Breast epithelium (tissue), 4 donors: Measurements from ENCODE around the gene NBAS. TPM values are rescaled to one million over a fixed set of nuclear protein-coding genes. Genes with fewer than 3 reads are reported as not detected.
"Not testable (repeated sequence)": the region's sequence is repeated elsewhere in the genome, so short reads cannot be mapped to it uniquely, and the experiment has no call there.

ENCODE experiments used
- DNase-seq, 2 donors: peaks; one replicate each; pipeline ENCODE4 v3.0.0-alpha.2; 2019; ENCODE audit warnings: low spot score in 2 of 2
- H3K27ac ChIP-seq, 2 donors: fragments of 200-600 bp; sonication (generic) in 1 of 2; one replicate each; pipeline ENCODE4 v1.5.1; 2016 to 2019; ENCODE audit warnings: mild to moderate bottlenecking in 1 of 2
- H3K27me3 ChIP-seq, 2 donors: fragments of 200-600 bp; sonication (generic) in 1 of 2; one replicate each; pipeline versions ENCODE4 v1.5.1 to v1.6.0; 2017 to 2019; ENCODE audit warnings: control low read depth in 1 of 2, mild to moderate bottlenecking in 1 of 2
- H3K36me3 ChIP-seq: fragments of 200-600 bp; one replicate; pipeline ENCODE4 v1.5.1; 2019
- H3K4me1 ChIP-seq, 2 donors: fragments of 200-600 bp; sonication (generic); one replicate each; pipeline ENCODE4 v1.5.1; 2016 to 2019; ENCODE audit warnings: control low read depth in 1 of 2
- H3K4me3 ChIP-seq, 3 donors: fragments of 200-600 bp; sonication (generic); 1 replicate in 2 of 3; 2 replicates in 1 of 3; pipeline ENCODE4 v1.5.1; 2016 to 2019; ENCODE audit warnings: mild to moderate bottlenecking in 3 of 3, moderate library complexity in 2 of 3
- H3K9me3 ChIP-seq, 2 donors: fragments of 200-600 bp; sonication (generic) in 1 of 2; one replicate each; pipeline ENCODE4 v1.5.1; 2016 to 2019; ENCODE audit warnings: control low read depth in 1 of 2
- POLR2A ChIP-seq: fragments of 450-650 bp; IDR thresholded peaks from one replicate; pipeline ENCODE4 v1.6.1; 2016; ENCODE audit warnings: antibody characterized with exemption, mild to moderate bottlenecking, moderate library complexity
- POLR2AphosphoS5 ChIP-seq, 3 donors: sonication (generic); formaldehyde crosslinking; IDR thresholded peaks; one replicate each; pipeline ENCODE4 v1.6.1; 2017; ENCODE audit warnings: antibody characterized with exemption in 3 of 3
- intact Hi-C: fragments of 100-400 bp; cut with DNase I; formaldehyde crosslinking; loops from one replicate; pipeline ENCODE4 v1.15.1; 2023; ENCODE audit warnings: low total_unique reads
- total RNA-seq, 3 donors: library from RNA; depleted of rRNA; stranded (reverse); fragments of >200 nt; gene quantifications; one replicate each; pipeline ENCODE4 v1.1.0, GENCODE V29; 2016
- TF ChIP-seq, protein P1 (sequence below), 3 donors: fragments of 450-650 bp; IDR thresholded peaks; one replicate each; pipeline ENCODE4 v1.5.1; 2016 to 2017; ENCODE audit warnings: antibody characterized with exemption in 3 of 3, mild to moderate bottlenecking in 3 of 3, moderate library complexity in 3 of 3

Gene NBAS
- total RNA-seq, 3 donors from 2014 or later, result 44.9 to 59.1 (median 45.1) TPM

DNA sequence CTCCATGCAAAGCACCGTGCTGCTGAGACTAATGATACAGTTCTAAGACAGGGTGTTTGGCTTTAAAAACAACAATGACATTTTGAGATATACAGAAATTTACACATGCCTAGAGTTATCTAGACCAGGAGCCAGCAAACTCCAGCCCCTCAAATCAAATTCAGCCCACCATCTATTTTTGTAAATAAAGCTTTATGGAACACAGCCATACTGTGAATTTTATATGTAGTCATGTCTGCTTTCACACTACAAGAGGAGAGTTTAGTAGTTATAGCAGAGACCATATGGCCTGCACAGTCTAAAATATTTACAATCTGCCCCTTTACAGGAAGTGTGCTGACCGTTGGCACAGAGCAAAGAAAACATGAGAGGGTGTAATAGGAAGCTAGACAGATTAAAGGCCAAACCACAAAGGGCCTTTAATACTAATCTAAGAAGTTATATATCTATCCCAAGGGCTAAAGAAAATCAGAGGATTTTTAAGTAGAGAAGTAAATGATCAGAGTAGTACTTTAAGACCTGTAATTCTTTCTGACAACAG, 39.4 kb downstream of the NBAS start:
- Histone ChIP-seq H3K27ac (no peak overlapping the region), H3K27me3 (no peaks in the 10 kb centered on the region), H3K4me1 (no peaks in the 10 kb centered on the region), H3K36me3 (no peaks in the 10 kb centered on the region), H3K4me3 (no peak overlapping the region), H3K9me3 (no peaks in the 10 kb centered on the region)
- TF ChIP-seq, protein P1, sequence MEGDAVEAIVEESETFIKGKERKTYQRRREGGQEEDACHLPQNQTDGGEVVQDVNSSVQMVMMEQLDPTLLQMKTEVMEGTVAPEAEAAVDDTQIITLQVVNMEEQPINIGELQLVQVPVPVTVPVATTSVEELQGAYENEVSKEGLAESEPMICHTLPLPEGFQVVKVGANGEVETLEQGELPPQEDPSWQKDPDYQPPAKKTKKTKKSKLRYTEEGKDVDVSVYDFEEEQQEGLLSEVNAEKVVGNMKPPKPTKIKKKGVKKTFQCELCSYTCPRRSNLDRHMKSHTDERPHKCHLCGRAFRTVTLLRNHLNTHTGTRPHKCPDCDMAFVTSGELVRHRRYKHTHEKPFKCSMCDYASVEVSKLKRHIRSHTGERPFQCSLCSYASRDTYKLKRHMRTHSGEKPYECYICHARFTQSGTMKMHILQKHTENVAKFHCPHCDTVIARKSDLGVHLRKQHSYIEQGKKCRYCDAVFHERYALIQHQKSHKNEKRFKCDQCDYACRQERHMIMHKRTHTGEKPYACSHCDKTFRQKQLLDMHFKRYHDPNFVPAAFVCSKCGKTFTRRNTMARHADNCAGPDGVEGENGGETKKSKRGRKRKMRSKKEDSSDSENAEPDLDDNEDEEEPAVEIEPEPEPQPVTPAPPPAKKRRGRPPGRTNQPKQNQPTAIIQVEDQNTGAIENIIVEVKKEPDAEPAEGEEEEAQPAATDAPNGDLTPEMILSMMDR (IDR thresholded peaks at IDR 0.05), result no peak
- TF ChIP-seq POLR2A (no peak), POLR2AphosphoS5 (IDR thresholded peaks at IDR 0.05) (no peak)
- intact Hi-C loops, result no loop called here
- DNase-seq, result no peak

DNA sequence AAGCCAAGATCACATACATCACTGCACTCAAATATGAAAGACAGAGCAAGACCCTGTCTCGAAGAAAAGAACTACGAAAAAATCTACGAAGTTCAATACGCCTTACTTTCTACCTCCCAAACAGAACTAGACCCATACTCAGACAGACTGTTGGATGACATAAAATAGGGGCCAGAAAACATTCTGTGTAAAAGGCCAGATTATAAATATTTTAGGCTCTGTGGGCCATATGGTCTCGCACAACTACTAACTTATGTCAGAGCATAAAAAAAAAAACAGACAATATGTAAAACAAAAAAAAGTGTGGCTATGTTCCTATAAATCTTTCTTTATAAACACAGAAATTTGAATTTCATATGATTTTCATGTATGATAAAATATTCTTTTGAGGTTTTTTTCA, 40.8 kb downstream of the NBAS start:
- Histone ChIP-seq H3K4me3 (no peak overlapping the region), H3K9me3 (no peaks in the 10 kb centered on the region), H3K36me3 (no peaks in the 10 kb centered on the region), H3K4me1 (no peaks in the 10 kb centered on the region), H3K27ac (no peak overlapping the region), H3K27me3 (no peaks in the 10 kb centered on the region)
- TF ChIP-seq POLR2AphosphoS5 (IDR thresholded peaks at IDR 0.05) (no peak), POLR2A (no peak)
- TF ChIP-seq, protein P1 (IDR thresholded peaks at IDR 0.05), result no peak
- DNase-seq, result no peak
- intact Hi-C loops, result no loop called here

DNA sequence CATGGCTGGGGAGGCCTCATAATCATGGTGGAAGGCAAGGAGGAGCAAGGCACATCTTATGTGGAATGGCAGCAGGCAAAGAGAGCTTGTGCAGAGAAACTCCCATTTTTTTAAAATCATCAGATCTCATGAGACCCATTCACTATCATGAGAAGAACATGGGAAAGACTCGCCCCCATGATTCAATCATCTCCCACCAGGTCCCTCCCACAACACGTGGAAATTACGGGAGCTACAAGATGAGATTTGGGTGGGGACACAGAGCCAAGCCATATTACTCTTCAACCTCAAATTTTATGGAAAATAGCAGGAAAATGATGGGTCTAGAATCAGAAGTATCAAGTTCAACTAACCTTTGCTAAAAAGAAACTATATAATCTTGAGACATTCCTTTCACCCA, 42.4 kb downstream of the NBAS start:
- H3K9me3 ChIP-seq, result not testable (repeated sequence)

DNA sequence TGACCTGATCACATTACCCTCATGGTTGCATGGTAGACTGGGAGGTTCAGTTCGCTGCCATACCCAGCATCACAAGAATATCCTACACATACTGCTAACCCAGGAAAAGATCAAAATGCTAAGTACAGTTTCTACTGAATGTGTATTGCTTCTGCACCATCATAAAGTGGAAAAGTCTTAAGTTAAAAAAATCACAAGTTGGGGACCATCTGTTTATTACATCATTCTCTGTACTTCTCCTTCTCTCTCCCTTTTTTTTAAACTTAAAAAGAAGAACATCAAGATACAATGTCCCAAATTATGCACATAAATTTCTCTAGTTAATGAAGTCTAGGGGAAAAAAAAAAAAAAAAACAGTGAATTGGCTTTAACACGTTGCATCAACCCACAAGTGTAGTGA, 43.3 kb downstream of the NBAS start:
- no peaks in the 10 kb centered on the region for H3K9me3 ChIP-seq
- H3K36me3 ChIP-seq, result no peaks in the 10 kb centered on the region
- DNase-seq, result no peak
- H3K27ac ChIP-seq, result no peak overlapping the region
- H3K27me3 ChIP-seq, result no peaks in the 10 kb centered on the region
- TF ChIP-seq POLR2AphosphoS5 (IDR thresholded peaks at IDR 0.05) (no peak), POLR2A (no peak)
- TF ChIP-seq, protein P1 (IDR thresholded peaks at IDR 0.05), result no peak
- intact Hi-C loops, result no loop called here
- no peak overlapping the region for H3K4me3 ChIP-seq
- no peaks in the 10 kb centered on the region for H3K4me1 ChIP-seq

More for the DNA sequence above, 42.4 kb downstream of the NBAS start:
- H3K27me3 ChIP-seq, H3K27ac ChIP-seq, H3K4me3 ChIP-seq, H3K36me3 ChIP-seq, intact Hi-C loops, H3K4me1 ChIP-seq, DNase-seq: not testable (repeated sequence)

DNA sequence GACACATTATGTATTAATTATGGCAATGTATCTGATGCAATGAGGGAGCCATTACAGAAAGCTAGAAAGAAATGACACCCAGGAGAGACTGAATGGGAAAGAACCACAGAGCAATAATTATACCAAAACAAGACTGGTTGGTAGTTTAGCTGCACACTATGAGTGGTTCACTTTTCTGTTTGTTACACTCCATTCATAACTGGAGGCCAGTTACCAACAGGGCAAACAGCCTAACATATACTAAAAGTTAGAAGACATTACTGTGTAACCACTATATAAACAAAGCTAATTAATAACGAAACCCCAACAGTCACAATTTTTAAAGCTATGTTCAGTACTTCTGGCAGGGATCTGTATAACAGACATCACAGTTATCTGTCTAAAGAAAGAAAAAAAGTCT, 49.4 kb downstream of the NBAS start:
- TF ChIP-seq POLR2A, result no peak
- TF ChIP-seq POLR2AphosphoS5 (IDR thresholded peaks at IDR 0.05), result no peak
- TF ChIP-seq, protein P1 (IDR thresholded peaks at IDR 0.05), result no peak
- Histone ChIP-seq H3K4me3 (no peak overlapping the region), H3K36me3 (no peaks in the 10 kb centered on the region), H3K4me1 (no peaks in the 10 kb centered on the region), H3K9me3 (no peaks in the 10 kb centered on the region), H3K27ac (no peak overlapping the region), H3K27me3 (no peaks in the 10 kb centered on the region)
- no peak for DNase-seq
- intact Hi-C loops, result no loop called here

DNA sequence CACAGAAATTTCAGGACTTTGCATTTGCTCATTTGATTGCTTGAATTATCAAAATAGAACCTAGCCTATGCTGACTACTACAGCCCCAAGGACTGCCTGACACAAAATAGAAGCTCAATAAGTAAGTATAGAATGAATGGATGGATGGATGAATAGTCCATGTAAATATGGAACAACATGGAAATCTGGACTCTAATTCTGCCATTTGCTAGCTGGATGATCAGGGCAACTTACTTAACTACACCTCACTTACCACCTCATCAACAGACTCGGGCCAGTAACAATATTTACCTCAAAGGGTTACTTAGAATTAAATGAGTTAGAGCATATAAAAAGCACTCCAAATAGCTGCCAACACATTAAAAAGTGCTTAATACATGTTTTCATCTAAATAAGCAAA, 50.6 kb downstream of the NBAS start:
- no peak overlapping the region for H3K27ac ChIP-seq
- H3K36me3 ChIP-seq, result no peaks in the 10 kb centered on the region
- H3K9me3 ChIP-seq, result no peaks in the 10 kb centered on the region
- H3K27me3 ChIP-seq, result no peaks in the 10 kb centered on the region
- intact Hi-C loops, result no loop called here
- no peak overlapping the region for H3K4me3 ChIP-seq
- no peak for DNase-seq
- TF ChIP-seq, protein P1 (IDR thresholded peaks at IDR 0.05), result no peak
- TF ChIP-seq POLR2A (no peak), POLR2AphosphoS5 (IDR thresholded peaks at IDR 0.05) (no peak)
- no peaks in the 10 kb centered on the region for H3K4me1 ChIP-seq
